T47D (cell line): ENCODE results near the gene TMEM239.

Source experiments
- DNase-seq, 2 experiments: peaks; one replicate each; pipeline versions ENCODE4 v3.0.0 to v3.0.0-alpha.2; 2011 to 2012; ENCODE audit warnings: low read depth in 1 of 2, low spot score in 1 of 2
- JUND ChIP-seq: IDR thresholded peaks from 2 replicates; pipeline ENCODE4 v1.6.1; 2012; ENCODE audit warnings: low read depth
- in situ Hi-C: cut with HindIII; loops from 2 replicates; pipeline ENCODE4 v1.10.0; 2016; ENCODE audit warnings: low sequenced_read_pairs, low pct_unique_long_range_greater_than_20kb

Gene TMEM239

GRCh38 chr20:2858591-2858990 lies 42.4 kb downstream of the TMEM239 start:
- TF ChIP-seq JUND = no peak
- in situ Hi-C loops = no loop called here
- DNase-seq = no peak

DNA sequence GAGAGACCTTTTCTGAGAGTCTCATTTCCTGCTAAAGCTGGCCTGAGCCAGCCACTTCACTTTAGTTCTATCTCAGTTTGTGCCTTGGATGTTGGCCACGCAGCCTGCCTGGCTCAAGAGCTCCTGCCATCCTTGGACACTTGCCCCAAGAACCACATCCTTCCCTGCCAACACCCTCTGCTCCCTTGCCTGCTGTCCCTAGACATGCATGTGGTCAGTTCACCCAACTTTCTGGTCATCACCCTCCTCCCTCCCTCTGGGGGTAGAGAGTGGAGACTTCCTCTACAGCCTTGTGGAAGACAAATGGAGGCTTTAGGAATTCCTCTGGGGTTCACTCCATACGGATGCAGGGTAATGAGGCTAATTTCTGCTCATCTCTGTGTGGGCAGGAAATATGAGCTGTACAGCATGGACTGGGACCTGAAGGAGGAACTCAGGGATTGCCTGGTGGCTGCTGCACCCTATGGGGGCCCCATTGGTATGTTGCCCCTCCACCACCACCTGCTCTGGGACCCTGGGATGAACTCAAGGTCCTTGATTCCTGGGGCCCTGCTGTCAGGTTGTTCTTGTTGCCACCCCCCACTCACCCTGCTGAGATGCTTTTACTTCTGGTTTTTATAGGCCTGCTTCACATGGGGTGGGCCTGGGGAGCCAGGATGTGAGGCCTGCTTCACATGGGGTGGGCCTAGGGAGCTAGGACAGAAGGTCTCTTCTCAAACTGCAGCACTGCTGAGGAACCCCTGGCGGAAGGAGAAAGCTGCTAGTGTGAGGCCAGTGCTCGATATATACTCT lies 43.4 kb downstream of the TMEM239 start:
- no peak for DNase-seq
- in situ Hi-C loops = no loop called here

GRCh38 chr20:2864626-2865025 lies 48.5 kb downstream of the TMEM239 start:
- no peak for TF ChIP-seq JUND
- in situ Hi-C loops = no loop called here
- DNase-seq = no peak

More for the DNA sequence above, 43.4 kb downstream of the TMEM239 start:
- TF ChIP-seq JUND = no peak

DNA sequence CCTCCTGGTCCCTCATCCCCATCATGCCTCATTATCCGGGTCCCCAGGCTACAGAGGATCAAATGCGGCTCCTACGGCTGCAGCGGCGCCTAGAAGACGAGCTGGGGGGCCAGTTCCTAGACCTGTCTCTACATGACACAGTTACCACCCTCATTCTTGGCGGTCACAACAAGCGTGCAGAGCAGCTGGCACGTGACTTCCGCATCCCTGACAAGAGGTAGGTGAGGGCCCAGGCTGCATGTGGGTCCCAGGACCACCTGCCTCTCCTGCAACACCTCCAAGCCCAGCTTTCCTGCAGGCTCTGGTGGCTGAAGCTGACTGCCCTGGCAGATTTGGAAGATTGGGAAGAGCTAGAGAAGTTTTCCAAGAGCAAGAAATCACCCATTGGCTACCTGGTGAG lies 48.9 kb downstream of the TMEM239 start:
- no peak for TF ChIP-seq JUND
- no peak for DNase-seq
- in situ Hi-C loops = no loop called here

GRCh38 chr20:2865630-2866029 lies 49.5 kb downstream of the TMEM239 start:
- in situ Hi-C loops = no loop called here
- TF ChIP-seq JUND = no peak
- no peak for DNase-seq

- no peak for DNase-seq
- in situ Hi-C loops = no loop called here
- no peak for TF ChIP-seq JUND
Measured at GRCh38 chr20:2866236-2866635, 50.1 kb downstream of the TMEM239 start.

- no peak for DNase-seq
- in situ Hi-C loops = no loop called here
- no peak for TF ChIP-seq JUND
Measured at GRCh38 chr20:2867081-2867864, 51.1 kb downstream of the TMEM239 start.
